Peyer's patch (tissue), 4 donors: Measurements from ENCODE around the gene KIF26B.

Source experiments
- POLR2A ChIP-seq, 2 donors: fragments of 450-650 bp; IDR thresholded peaks; one replicate each; pipeline ENCODE4 v1.5.1; 2017; ENCODE audit warnings: antibody characterized with exemption in 2 of 2, mild to moderate bottlenecking in 2 of 2, moderate library complexity in 2 of 2
- TF ChIP-seq, protein P1 (sequence below), 6 experiments: fragments of 450-650 bp in 4 of 6; fragments of 200-600 bp in 2 of 6; sonication (generic) in 1 of 6; IDR thresholded peaks; one replicate each; pipeline ENCODE4 v1.5.1; 2017 to 2019; ENCODE audit warnings: antibody characterized with exemption in 6 of 6, mild to moderate bottlenecking in 3 of 6, moderate library complexity in 1 of 6

GRCh38 chr1:245142171-245142798, 12.5 kb upstream of the KIF26B start:
- TF ChIP-seq, protein P1, sequence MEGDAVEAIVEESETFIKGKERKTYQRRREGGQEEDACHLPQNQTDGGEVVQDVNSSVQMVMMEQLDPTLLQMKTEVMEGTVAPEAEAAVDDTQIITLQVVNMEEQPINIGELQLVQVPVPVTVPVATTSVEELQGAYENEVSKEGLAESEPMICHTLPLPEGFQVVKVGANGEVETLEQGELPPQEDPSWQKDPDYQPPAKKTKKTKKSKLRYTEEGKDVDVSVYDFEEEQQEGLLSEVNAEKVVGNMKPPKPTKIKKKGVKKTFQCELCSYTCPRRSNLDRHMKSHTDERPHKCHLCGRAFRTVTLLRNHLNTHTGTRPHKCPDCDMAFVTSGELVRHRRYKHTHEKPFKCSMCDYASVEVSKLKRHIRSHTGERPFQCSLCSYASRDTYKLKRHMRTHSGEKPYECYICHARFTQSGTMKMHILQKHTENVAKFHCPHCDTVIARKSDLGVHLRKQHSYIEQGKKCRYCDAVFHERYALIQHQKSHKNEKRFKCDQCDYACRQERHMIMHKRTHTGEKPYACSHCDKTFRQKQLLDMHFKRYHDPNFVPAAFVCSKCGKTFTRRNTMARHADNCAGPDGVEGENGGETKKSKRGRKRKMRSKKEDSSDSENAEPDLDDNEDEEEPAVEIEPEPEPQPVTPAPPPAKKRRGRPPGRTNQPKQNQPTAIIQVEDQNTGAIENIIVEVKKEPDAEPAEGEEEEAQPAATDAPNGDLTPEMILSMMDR (IDR thresholded peaks at IDR 0.05): no peak
- no peak for TF ChIP-seq POLR2A (IDR thresholded peaks at IDR 0.05)
